HL-60 (cell line): ENCODE data around the gene YPEL5.

Source experiments
- POLR2AphosphoS5 ChIP-seq: IDR thresholded peaks from 2 replicates; pipeline ENCODE4 v1.6.1; 2012; ENCODE audit warnings: low read depth
- TF ChIP-seq, protein P1 (sequence below): IDR thresholded peaks from one replicate; pipeline ENCODE4 v1.5.1; 2011; ENCODE audit warnings: low read length, control low read depth, inconsistent platforms; ENCODE audit not compliant: insufficient read depth

DNA sequence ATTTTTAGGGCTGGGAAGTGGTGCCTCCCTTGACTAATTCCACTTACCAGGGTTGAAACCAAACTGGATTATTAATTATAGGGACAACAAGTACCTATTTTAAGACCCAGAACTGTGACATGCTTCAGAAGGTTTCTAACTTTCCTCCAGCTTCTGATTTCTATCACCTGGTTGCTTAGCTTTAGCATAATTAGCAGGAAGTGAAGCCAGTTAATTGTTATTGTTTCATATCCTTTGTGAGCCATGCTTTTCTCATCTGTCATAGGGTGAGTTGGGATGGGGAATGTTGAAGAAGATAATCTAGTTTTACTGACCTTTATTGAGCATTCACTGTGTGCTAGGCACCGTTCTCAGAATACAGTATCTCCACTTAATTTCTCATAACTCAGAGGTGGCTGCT is 3.2 kb downstream of the YPEL5 start:
- TF ChIP-seq, protein P1, sequence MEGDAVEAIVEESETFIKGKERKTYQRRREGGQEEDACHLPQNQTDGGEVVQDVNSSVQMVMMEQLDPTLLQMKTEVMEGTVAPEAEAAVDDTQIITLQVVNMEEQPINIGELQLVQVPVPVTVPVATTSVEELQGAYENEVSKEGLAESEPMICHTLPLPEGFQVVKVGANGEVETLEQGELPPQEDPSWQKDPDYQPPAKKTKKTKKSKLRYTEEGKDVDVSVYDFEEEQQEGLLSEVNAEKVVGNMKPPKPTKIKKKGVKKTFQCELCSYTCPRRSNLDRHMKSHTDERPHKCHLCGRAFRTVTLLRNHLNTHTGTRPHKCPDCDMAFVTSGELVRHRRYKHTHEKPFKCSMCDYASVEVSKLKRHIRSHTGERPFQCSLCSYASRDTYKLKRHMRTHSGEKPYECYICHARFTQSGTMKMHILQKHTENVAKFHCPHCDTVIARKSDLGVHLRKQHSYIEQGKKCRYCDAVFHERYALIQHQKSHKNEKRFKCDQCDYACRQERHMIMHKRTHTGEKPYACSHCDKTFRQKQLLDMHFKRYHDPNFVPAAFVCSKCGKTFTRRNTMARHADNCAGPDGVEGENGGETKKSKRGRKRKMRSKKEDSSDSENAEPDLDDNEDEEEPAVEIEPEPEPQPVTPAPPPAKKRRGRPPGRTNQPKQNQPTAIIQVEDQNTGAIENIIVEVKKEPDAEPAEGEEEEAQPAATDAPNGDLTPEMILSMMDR = no peak
- no peak for TF ChIP-seq POLR2AphosphoS5
